HepG2 (cell line): ENCODE results near the gene SLC22A23. TPM values are rescaled to one million over a fixed set of nuclear protein-coding genes. Genes with fewer than 3 reads are reported as not detected.

Experiments used
- ATAC-seq: fragments of 200-7000 bp; cut with Tn5 transposase; 3 replicates; pipeline ENCODE4 v1.9.1; 2020; ENCODE audit warnings: mild to moderate bottlenecking, moderate library complexity
- BruUV-seq: library from RNA; stranded (reverse); fragments of 400-500 nt; replicated peaks from 2 replicates; lab custom pipeline; 2021; lab: Mats Ljungman, UMichigan
- CTCF ChIA-PET: fragments of 300-600 bp; formaldehyde crosslinking; extraction: SDS; loops from one replicate; lab custom pipeline; 2021; ENCODE audit warnings: low total read pairs, inconsistent platforms, low intra/inter-chr PET ratio; lab: Yijun Ruan, JAX
- POLR2A ChIA-PET: fragments of 350-600 bp; sonication (Branson Sonifier 250); formaldehyde crosslinking; loops from one replicate; lab custom pipeline; 2020; ENCODE audit warnings: antibody characterized with exemption, inconsistent platforms; lab: Yijun Ruan, JAX
- DNase-seq: peaks from one replicate; pipeline ENCODE4 v3.0.0-alpha.2; 2015; ENCODE audit warnings: low spot score
- FAIRE-seq: peaks from 3 replicates; lab custom pipeline; 2011; peaks lifted over from hg19 to GRCh38; lab: Jason Lieb, UNC
- H2AFZ ChIP-seq: one replicate; pipeline ENCODE4 v1.6.1; 2011; ENCODE audit warnings: low read length, inconsistent platforms
- H3K27ac ChIP-seq: fragments of 300-600 bp; 3 replicates; pipeline ENCODE4 v1.8.0; 2011; ENCODE audit warnings: mixed run types, mild to moderate bottlenecking, mixed read lengths, low read length, inconsistent platforms; ENCODE audit not compliant: insufficient read depth; ENCODE audit errors: extremely low read length
- H3K27me3 ChIP-seq, 2 experiments: fragments of 200-600 bp in 1 of 2; 2 replicates in 1 of 2; 3 replicates in 1 of 2; pipeline versions ENCODE4 v1.6.0 to v1.8.0; 2011; ENCODE audit warnings: low read length in 2 of 2, mild to moderate bottlenecking in 2 of 2, moderate library complexity in 2 of 2, inconsistent platforms in 1 of 2; ENCODE audit not compliant: insufficient read depth in 2 of 2, control insufficient read depth in 1 of 2
- H3K36me3 ChIP-seq, 2 experiments: fragments of 200-600 bp in 1 of 2; replicated peaks in 1 of 2; 2 replicates in 1 of 2; 3 replicates in 1 of 2; pipeline versions ENCODE4 v1.5.1 to v1.8.0; 2011; ENCODE audit warnings: low read length in 2 of 2, inconsistent platforms in 1 of 2; ENCODE audit not compliant: insufficient read depth in 2 of 2, control insufficient read depth in 1 of 2
- H3K4me1 ChIP-seq: 2 replicates; pipeline ENCODE4 v1.5.1; 2012; ENCODE audit warnings: low read length, inconsistent platforms; ENCODE audit not compliant: insufficient read depth
- H3K4me2 ChIP-seq: 2 replicates; pipeline ENCODE4 v1.6.0; 2011; ENCODE audit warnings: low read depth, low read length, inconsistent platforms
- H3K4me3 ChIP-seq, 3 experiments: fragments of 200-600 bp in 1 of 3; sonication (generic), shearing (Covaris generic) in 1 of 3; replicated peaks in 1 of 3; 2 replicates each; pipeline ENCODE4 v1.5.1; 2011 to 2016; ENCODE audit warnings: low read length in 3 of 3, inconsistent platforms in 2 of 3, low read depth in 2 of 3, mild to moderate bottlenecking in 2 of 3, control low read depth in 1 of 3, mixed read lengths in 1 of 3; ENCODE audit not compliant: insufficient read depth in 1 of 3
- H3K79me2 ChIP-seq: one replicate; pipeline ENCODE4 v1.6.1; 2011; ENCODE audit warnings: low read length, inconsistent platforms; ENCODE audit not compliant: insufficient read depth
- H3K9ac ChIP-seq: 2 replicates; pipeline ENCODE4 v1.6.0; 2011; ENCODE audit warnings: mild to moderate bottlenecking, low read depth, low read length, inconsistent platforms; ENCODE audit not compliant: insufficient read depth
- H3K9me3 ChIP-seq: 2 replicates; pipeline ENCODE4 v1.5.1; 2012; ENCODE audit warnings: mild to moderate bottlenecking, low read length
- H4K20me1 ChIP-seq: 2 replicates; pipeline ENCODE4 v1.6.0; 2011; ENCODE audit warnings: inconsistent platforms, mild to moderate bottlenecking, low read length, moderate library complexity; ENCODE audit not compliant: insufficient read depth
- ARID4A ChIP-seq: sonication (generic); formaldehyde crosslinking; IDR thresholded peaks from 2 replicates; pipeline ENCODE4 v1.5.0; 2020; ENCODE audit warnings: mild to moderate bottlenecking, missing genetic modification reagents, borderline replicate concordance
- CREB3 ChIP-seq: sonication (generic); formaldehyde crosslinking; IDR thresholded peaks from 2 replicates; pipeline ENCODE4 v1.5.0; 2020; ENCODE audit warnings: missing genetic modification reagents
- FOXP1 ChIP-seq, 2 experiments: fragments of 450-650 bp in 1 of 2; IDR thresholded peaks; 2 replicates each; pipeline ENCODE4 v1.6.1; 2017 to 2018; ENCODE audit warnings: antibody characterized with exemption in 1 of 2
- HMG20A ChIP-seq: IDR thresholded peaks from 2 replicates; pipeline ENCODE4 v1.6.1; 2016; ENCODE audit warnings: borderline replicate concordance
- HNRNPLL ChIP-seq: fragments of 200-400 bp; formaldehyde crosslinking; IDR thresholded peaks from 2 replicates; pipeline ENCODE4 v1.6.1; 2017; ENCODE audit warnings: mild to moderate bottlenecking, low read depth, low read length; ENCODE audit not compliant: poor library complexity, severe bottlenecking
- KAT8 ChIP-seq: IDR thresholded peaks from 2 replicates; pipeline ENCODE4 v1.6.1; 2016; ENCODE audit warnings: missing genetic modification reagents, missing compliant biosample characterization
- KDM5B ChIP-seq: sonication (generic); formaldehyde crosslinking; IDR thresholded peaks from 2 replicates; pipeline ENCODE4 v1.4.0; 2020; ENCODE audit warnings: missing genetic modification reagents, mild to moderate bottlenecking, borderline replicate concordance
- MED13 ChIP-seq: sonication (generic); formaldehyde crosslinking; IDR thresholded peaks from 2 replicates; pipeline ENCODE4 v1.5.0; 2020; ENCODE audit warnings: missing genetic modification reagents
- MXD4 ChIP-seq: IDR thresholded peaks from 2 replicates; pipeline ENCODE4 v1.6.1; 2016; ENCODE audit warnings: mild to moderate bottlenecking, missing biosample characterization, missing genetic modification reagents
- RBAK ChIP-seq: sonication (generic); formaldehyde crosslinking; IDR thresholded peaks from 2 replicates; pipeline ENCODE4 v1.5.1; 2020; ENCODE audit warnings: mild to moderate bottlenecking, missing genetic modification reagents
- ZSCAN12 ChIP-seq: sonication (generic); formaldehyde crosslinking; IDR thresholded peaks from 2 replicates; pipeline ENCODE4 v1.9.0; 2021; ENCODE audit warnings: mild to moderate bottlenecking, missing genetic modification reagents
- WGBS: methylation state at CpG from one replicate; pipeline ENCODE4 v1.1.6; 2017; ENCODE audit warnings: low lambda C conversion rate; 5-methylcytosine and 5-hydroxymethylcytosine counted together
- in situ Hi-C: cut with HindIII; loops from 2 replicates; pipeline ENCODE4 v1.10.0; 2017; ENCODE audit warnings: low pct_unique_long_range_greater_than_20kb; ENCODE audit not compliant: extremely low pct_ligation_motif_present
- intact Hi-C: fragments of 100-400 bp; cut with micrococcal nuclease; formaldehyde crosslinking; loops from one replicate; pipeline ENCODE4 v1.10.0; 2022; ENCODE audit not compliant: unreplicated experiment
- polyA plus RNA-seq, 8 experiments: library from polyadenylated mRNA; depleted of rRNA in 3 of 8; stranded (reverse) in 7 of 8; unstranded in 1 of 8; fragments of >200 nt; fragmentation: Illumina TruSeq in 4 of 8; extraction: Trizol in 4 of 8; gene quantifications; 2 replicates each; pipeline versions ENCODE4 v1.2.1 to v1.2.3, GENCODE V29; 2011 to 2016; ENCODE audit warnings: low read depth in 4 of 8, missing spikeins in 1 of 8, mixed read lengths in 1 of 8; ENCODE audit not compliant: insufficient read depth in 1 of 8
- total RNA-seq, 5 experiments: library from RNA; depleted of rRNA; stranded (reverse); fragments of >200 nt; fragmentation: Illumina TruSeq; extraction: Trizol; gene quantifications; 2 replicates each; pipeline ENCODE4 v1.2.3, GENCODE V29; 2016; ENCODE audit warnings: low read depth in 1 of 5
- TF ChIP-seq, protein P1 (sequence below), 2 experiments: fragments of 450-650 bp in 1 of 2; sonication (generic) in 1 of 2; formaldehyde crosslinking; IDR thresholded peaks; 2 replicates each; pipeline versions ENCODE4 v1.5.0 to v1.8.0; 2020 to 2022; ENCODE audit warnings: mild to moderate bottlenecking in 1 of 2, missing genetic modification reagents in 1 of 2

The SLC22A23 gene
- total and polyA plus RNA-seq, 2 of the 13 experiments (the other 11 are each of a cell fraction or from before 2014, with no cell fraction given), result 11.8 to 17.5 TPM

DNA sequence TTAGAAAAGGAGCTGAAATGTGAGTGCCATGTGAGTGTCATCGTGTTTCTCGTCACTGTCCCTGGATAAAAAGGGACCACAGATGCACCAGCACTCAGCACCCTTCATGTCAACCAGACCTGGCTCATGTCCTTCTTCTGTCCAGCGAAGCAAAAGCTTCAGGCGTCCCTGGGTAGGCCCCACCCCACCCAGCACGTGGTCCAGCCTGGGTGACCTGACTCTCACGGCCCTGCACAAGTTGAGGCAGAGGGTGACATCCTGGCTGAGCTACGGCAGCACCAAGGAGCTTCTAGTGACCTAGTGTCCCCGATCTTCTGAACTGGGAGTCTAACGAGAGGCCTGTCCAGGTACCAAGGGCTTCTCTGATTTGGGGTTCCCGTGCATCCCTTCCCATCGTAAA lies 160.3 kb downstream of the SLC22A23 start:
- in situ Hi-C loops, result loop anchor here (25.0 kb wide), 1 partner anchor 691 kb away; no protein-coding TSS in a partner anchor
- H3K9me3 ChIP-seq, result no peaks in the 10 kb centered on the region
- no peak overlapping the region for H2AFZ ChIP-seq
- ATAC-seq, result no peak
- POLR2A ChIA-PET, result no interaction called here
- no peak overlapping the region for H3K27ac ChIP-seq
- WGBS, result 96% methylated on average over 11 of the region's 11 CpGs
- CTCF ChIA-PET, result no interaction called here
- H3K27me3 ChIP-seq, result no peaks in the 10 kb centered on the region
- peaks cover 43 to 76% of the 10 kb centered on the region in 2 experiments for H3K36me3 ChIP-seq
- no peak overlapping the region for H3K4me2 ChIP-seq
- FAIRE-seq, result no peak
- no peaks in the 10 kb centered on the region for H4K20me1 ChIP-seq
- no peak for DNase-seq
- no peak overlapping the region for H3K9ac ChIP-seq
- H3K4me1 ChIP-seq, result peaks cover 11% of the 10 kb centered on the region
- no peak overlapping the region for H3K4me3 ChIP-seq
- H3K79me2 ChIP-seq, result no peaks in the 10 kb centered on the region
- TF ChIP-seq, protein P1, sequence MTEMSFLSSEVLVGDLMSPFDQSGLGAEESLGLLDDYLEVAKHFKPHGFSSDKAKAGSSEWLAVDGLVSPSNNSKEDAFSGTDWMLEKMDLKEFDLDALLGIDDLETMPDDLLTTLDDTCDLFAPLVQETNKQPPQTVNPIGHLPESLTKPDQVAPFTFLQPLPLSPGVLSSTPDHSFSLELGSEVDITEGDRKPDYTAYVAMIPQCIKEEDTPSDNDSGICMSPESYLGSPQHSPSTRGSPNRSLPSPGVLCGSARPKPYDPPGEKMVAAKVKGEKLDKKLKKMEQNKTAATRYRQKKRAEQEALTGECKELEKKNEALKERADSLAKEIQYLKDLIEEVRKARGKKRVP (CRISPR knock-in tag; IDR thresholded peaks at IDR 0.05), result no peak
- no peak for TF ChIP-seq HMG20A (CRISPR knock-in tag)
- no peak for TF ChIP-seq FOXP1 (IDR thresholded peaks at IDR 0.05)
- TF ChIP-seq FOXP1 (CRISPR knock-in tag; IDR thresholded peaks at IDR 0.05), result no peak
- no peak for TF ChIP-seq CREB3 (CRISPR knock-in tag)
- TF ChIP-seq MED13 (CRISPR knock-in tag), result no peak
- TF ChIP-seq HNRNPLL, result no peak
- TF ChIP-seq ARID4A, result no peak
- TF ChIP-seq ZSCAN12 (CRISPR knock-in tag), result no peak
- TF ChIP-seq RBAK (CRISPR knock-in tag), result no peak
- TF ChIP-seq KAT8 (CRISPR knock-in tag), result no peak
- no peak for TF ChIP-seq MXD4 (CRISPR knock-in tag)
- no peak for TF ChIP-seq KDM5B
- BruUV-seq, result no TSS peak
- intact Hi-C loops, result loop anchor here (5.0 kb wide), 1 partner anchor 156 kb away; no protein-coding TSS in a partner anchor
